Neural cell (in vitro differentiated cells): ENCODE measurements around the gene ATOSB. TPM values are rescaled to one million over a fixed set of nuclear protein-coding genes. Genes with fewer than 3 reads are reported as not detected.

Experiments used
- H2AFZ ChIP-seq: fragments of 200-600, 300-800 bp; sonication (generic), shearing (Covaris generic); 2 replicates; pipeline ENCODE4 v1.6.0; 2014; ENCODE audit warnings: low read depth, mild to moderate bottlenecking, antibody characterized with exemption, low read length, moderate library complexity
- H3F3A ChIP-seq: fragments of 200-600 bp; shearing (Covaris generic); 2 replicates; pipeline ENCODE4 v1.6.1; 2016; ENCODE audit warnings: mild to moderate bottlenecking, moderate library complexity, mixed read lengths, antibody characterized with exemption, low read length; ENCODE audit not compliant: insufficient read depth, poor library complexity, severe bottlenecking
- H3K27ac ChIP-seq: fragments of 200-600, 300-800 bp; sonication (generic), shearing (Covaris generic); 2 replicates; pipeline ENCODE4 v1.5.1; 2014; ENCODE audit warnings: mild to moderate bottlenecking, low read length, moderate library complexity
- H3K27me3 ChIP-seq: fragments of 300-800, 200-600 bp; sonication (generic), shearing (Covaris generic); 2 replicates; pipeline ENCODE4 v1.6.0; 2014; ENCODE audit warnings: mild to moderate bottlenecking, low read depth, low read length, moderate library complexity; ENCODE audit not compliant: insufficient read depth
- H3K36me3 ChIP-seq: fragments of 300-800, 200-600 bp; sonication (generic), shearing (Covaris generic); 2 replicates; pipeline ENCODE4 v1.5.1; 2014; ENCODE audit warnings: mild to moderate bottlenecking, antibody characterized with exemption, low read length, moderate library complexity; ENCODE audit not compliant: insufficient read depth
- H3K4me2 ChIP-seq: fragments of 300-800, 200-600 bp; sonication (generic), shearing (Covaris generic); 2 replicates; pipeline ENCODE4 v1.6.0; 2014; ENCODE audit warnings: mild to moderate bottlenecking, low read length
- H3K4me3 ChIP-seq: fragments of 300-800, 200-600 bp; sonication (generic), shearing (Covaris generic); 2 replicates; pipeline ENCODE4 v1.5.1; 2014; ENCODE audit warnings: mild to moderate bottlenecking, low read length, moderate library complexity
- H3K79me2 ChIP-seq: fragments of 200-600 bp; shearing (Covaris generic); replicated peaks from 2 replicates; pipeline ENCODE4 v1.6.0; 2014; ENCODE audit warnings: mild to moderate bottlenecking, low read length, moderate library complexity; ENCODE audit not compliant: insufficient read depth
- H3K9ac ChIP-seq: fragments of 300-800, 200-600 bp; sonication (generic), shearing (Covaris generic); 2 replicates; pipeline ENCODE4 v1.6.1; 2016; ENCODE audit warnings: mild to moderate bottlenecking, low read length, mixed read lengths
- H3K9me2 ChIP-seq: fragments of 200-600 bp; shearing (Covaris generic); 2 replicates; pipeline ENCODE4 v1.6.1; 2016; ENCODE audit warnings: mild to moderate bottlenecking, low read length, mixed read lengths; ENCODE audit not compliant: insufficient read depth
- H3K9me3 ChIP-seq: fragments of 200-600, 300-800 bp; sonication (generic), shearing (Covaris generic); 2 replicates; pipeline ENCODE4 v1.6.1; 2016; ENCODE audit warnings: mild to moderate bottlenecking, mixed run types, low read length, moderate library complexity, mixed read lengths
- H4K20me1 ChIP-seq: fragments of 200-600 bp; shearing (Covaris generic); 2 replicates; pipeline ENCODE4 v1.6.1; 2016; ENCODE audit warnings: mild to moderate bottlenecking, mixed run types; ENCODE audit not compliant: insufficient read depth
- EP300 ChIP-seq: fragments of 450-650 bp; conservative IDR thresholded peaks from 2 replicates; pipeline ENCODE4 v1.6.1; 2014; ENCODE audit warnings: antibody characterized with exemption, mild to moderate bottlenecking, moderate library complexity; ENCODE audit not compliant: poor library complexity, severe bottlenecking
- EZH2 ChIP-seq: fragments of 200-600, 300-800 bp; shearing (Covaris generic), sonication (generic); IDR thresholded peaks from 2 replicates; pipeline ENCODE4 v1.6.1; 2014; ENCODE audit warnings: antibody characterized with exemption, low read length, borderline replicate concordance, mild to moderate bottlenecking; ENCODE audit not compliant: insufficient read depth, poor library complexity, severe bottlenecking
- MXI1 ChIP-seq: fragments of 450-650 bp; conservative IDR thresholded peaks from 2 replicates; pipeline ENCODE4 v1.6.1; 2014; ENCODE audit warnings: antibody characterized with exemption, mild to moderate bottlenecking; ENCODE audit not compliant: poor library complexity, severe bottlenecking
- POLR2AphosphoS5 ChIP-seq: IDR thresholded peaks from 2 replicates; pipeline ENCODE4 v1.6.1; 2012
- RAD21 ChIP-seq: fragments of 450-650 bp; conservative IDR thresholded peaks from 2 replicates; pipeline ENCODE4 v1.6.1; 2014; ENCODE audit warnings: antibody characterized with exemption, mild to moderate bottlenecking, moderate library complexity
- SMC3 ChIP-seq: fragments of 450-650 bp; conservative IDR thresholded peaks from 2 replicates; pipeline ENCODE4 v1.6.1; 2014; ENCODE audit warnings: antibody characterized with exemption, mild to moderate bottlenecking, moderate library complexity; ENCODE audit not compliant: poor library complexity
- TAF1 ChIP-seq: IDR thresholded peaks from 2 replicates; pipeline ENCODE4 v1.6.1; 2012; ENCODE audit warnings: low read depth
- polyA plus RNA-seq: library from polyadenylated mRNA; depleted of rRNA; stranded (reverse); fragments of >200 nt; gene quantifications from 2 replicates; pipeline ENCODE4 v1.2.3, GENCODE V29; 2014
- TF ChIP-seq, protein P1 (sequence below): IDR thresholded peaks from 2 replicates; pipeline ENCODE4 v1.6.1; 2012; ENCODE audit warnings: borderline replicate concordance
- TF ChIP-seq, protein P2 (sequence below): fragments of 450-650 bp; IDR thresholded peaks from 2 replicates; pipeline ENCODE4 v1.5.1; 2014; ENCODE audit warnings: antibody characterized with exemption, mild to moderate bottlenecking, moderate library complexity; ENCODE audit not compliant: poor library complexity, severe bottlenecking

Gene ATOSB
- polyA plus RNA-seq, 1 donor from 2014 or later, result 28.9 TPM

DNA sequence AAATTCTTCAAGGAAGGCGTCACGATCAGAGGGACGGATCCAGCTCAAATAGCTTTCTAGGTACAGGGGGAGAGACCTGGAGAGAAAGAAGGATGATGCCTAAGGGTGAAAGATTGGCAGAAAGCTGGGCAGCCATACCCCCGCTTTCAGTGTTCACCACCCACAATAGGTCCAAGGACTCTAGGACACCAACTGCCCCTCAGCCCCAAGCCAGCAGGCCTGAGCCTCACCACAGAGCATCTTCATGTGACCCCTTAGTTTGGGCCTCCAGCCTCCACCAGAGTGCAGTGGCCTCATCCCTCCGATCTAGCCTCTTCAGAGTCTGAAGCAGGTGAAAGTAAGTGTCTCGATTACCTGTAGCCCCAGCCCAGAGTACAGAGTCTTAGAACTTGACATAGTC is 41.5 kb downstream of the ATOSB start:
- H3K79me2 ChIP-seq, result peaks cover 40% of the 10 kb centered on the region
- H3K4me2 ChIP-seq, result no peak overlapping the region
- no peak overlapping the region for H3K27ac ChIP-seq
- H2AFZ ChIP-seq, result no peak overlapping the region
- no peaks in the 10 kb centered on the region for H3K9me2 ChIP-seq
- no peak overlapping the region for H3K9ac ChIP-seq
- H3F3A ChIP-seq, result no peaks in the 10 kb centered on the region
- no peaks in the 10 kb centered on the region for H3K36me3 ChIP-seq
- H3K4me3 ChIP-seq, result no peak overlapping the region
- no peaks in the 10 kb centered on the region for H3K27me3 ChIP-seq
- H3K9me3 ChIP-seq, result no peaks in the 10 kb centered on the region
- no peak for TF ChIP-seq TAF1
- no peak for TF ChIP-seq EP300
- TF ChIP-seq SMC3, result no peak
- TF ChIP-seq, protein P1, sequence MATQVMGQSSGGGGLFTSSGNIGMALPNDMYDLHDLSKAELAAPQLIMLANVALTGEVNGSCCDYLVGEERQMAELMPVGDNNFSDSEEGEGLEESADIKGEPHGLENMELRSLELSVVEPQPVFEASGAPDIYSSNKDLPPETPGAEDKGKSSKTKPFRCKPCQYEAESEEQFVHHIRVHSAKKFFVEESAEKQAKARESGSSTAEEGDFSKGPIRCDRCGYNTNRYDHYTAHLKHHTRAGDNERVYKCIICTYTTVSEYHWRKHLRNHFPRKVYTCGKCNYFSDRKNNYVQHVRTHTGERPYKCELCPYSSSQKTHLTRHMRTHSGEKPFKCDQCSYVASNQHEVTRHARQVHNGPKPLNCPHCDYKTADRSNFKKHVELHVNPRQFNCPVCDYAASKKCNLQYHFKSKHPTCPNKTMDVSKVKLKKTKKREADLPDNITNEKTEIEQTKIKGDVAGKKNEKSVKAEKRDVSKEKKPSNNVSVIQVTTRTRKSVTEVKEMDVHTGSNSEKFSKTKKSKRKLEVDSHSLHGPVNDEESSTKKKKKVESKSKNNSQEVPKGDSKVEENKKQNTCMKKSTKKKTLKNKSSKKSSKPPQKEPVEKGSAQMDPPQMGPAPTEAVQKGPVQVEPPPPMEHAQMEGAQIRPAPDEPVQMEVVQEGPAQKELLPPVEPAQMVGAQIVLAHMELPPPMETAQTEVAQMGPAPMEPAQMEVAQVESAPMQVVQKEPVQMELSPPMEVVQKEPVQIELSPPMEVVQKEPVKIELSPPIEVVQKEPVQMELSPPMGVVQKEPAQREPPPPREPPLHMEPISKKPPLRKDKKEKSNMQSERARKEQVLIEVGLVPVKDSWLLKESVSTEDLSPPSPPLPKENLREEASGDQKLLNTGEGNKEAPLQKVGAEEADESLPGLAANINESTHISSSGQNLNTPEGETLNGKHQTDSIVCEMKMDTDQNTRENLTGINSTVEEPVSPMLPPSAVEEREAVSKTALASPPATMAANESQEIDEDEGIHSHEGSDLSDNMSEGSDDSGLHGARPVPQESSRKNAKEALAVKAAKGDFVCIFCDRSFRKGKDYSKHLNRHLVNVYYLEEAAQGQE, result no peak
- TF ChIP-seq, protein P2, sequence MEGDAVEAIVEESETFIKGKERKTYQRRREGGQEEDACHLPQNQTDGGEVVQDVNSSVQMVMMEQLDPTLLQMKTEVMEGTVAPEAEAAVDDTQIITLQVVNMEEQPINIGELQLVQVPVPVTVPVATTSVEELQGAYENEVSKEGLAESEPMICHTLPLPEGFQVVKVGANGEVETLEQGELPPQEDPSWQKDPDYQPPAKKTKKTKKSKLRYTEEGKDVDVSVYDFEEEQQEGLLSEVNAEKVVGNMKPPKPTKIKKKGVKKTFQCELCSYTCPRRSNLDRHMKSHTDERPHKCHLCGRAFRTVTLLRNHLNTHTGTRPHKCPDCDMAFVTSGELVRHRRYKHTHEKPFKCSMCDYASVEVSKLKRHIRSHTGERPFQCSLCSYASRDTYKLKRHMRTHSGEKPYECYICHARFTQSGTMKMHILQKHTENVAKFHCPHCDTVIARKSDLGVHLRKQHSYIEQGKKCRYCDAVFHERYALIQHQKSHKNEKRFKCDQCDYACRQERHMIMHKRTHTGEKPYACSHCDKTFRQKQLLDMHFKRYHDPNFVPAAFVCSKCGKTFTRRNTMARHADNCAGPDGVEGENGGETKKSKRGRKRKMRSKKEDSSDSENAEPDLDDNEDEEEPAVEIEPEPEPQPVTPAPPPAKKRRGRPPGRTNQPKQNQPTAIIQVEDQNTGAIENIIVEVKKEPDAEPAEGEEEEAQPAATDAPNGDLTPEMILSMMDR, result no peak
- no peak for TF ChIP-seq EZH2
- no peak for TF ChIP-seq MXI1
- no peak for TF ChIP-seq POLR2AphosphoS5
- TF ChIP-seq RAD21, result no peak
- peaks cover 14% of the 10 kb centered on the region for H4K20me1 ChIP-seq

DNA sequence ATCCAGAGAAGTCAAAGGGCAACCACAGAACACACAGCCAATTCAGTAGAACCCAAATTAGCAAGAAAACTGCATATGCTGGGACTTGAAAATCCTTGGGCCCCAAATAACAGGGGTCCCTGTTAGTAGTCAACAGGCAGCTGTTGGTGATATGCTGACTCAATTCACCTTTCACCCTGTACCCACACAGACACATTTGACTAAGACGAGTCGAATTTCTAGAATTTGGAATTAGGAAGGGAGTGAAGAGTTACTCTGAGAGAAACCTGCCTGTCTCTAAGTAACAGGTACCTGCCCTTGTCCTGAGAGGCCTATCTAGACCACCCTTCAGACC is 42.4 kb downstream of the ATOSB start:
- no peak for TF ChIP-seq EP300
- no peak for TF ChIP-seq MXI1
- TF ChIP-seq SMC3, result no peak
- TF ChIP-seq, protein P1, result no peak
- no peak for TF ChIP-seq POLR2AphosphoS5
- peak overlapping the region; percentile 36 for H2AFZ ChIP-seq
- peaks cover 42% of the 10 kb centered on the region for H3K79me2 ChIP-seq
- no peaks in the 10 kb centered on the region for H3K36me3 ChIP-seq
- no peaks in the 10 kb centered on the region for H3K27me3 ChIP-seq
- H3K9me2 ChIP-seq, result no peaks in the 10 kb centered on the region
- H3K4me3 ChIP-seq, result peak overlapping the region; percentile 52
- peak overlapping the region; percentile 91 for H3K27ac ChIP-seq
- H3F3A ChIP-seq, result no peaks in the 10 kb centered on the region
- H3K9ac ChIP-seq, result peak overlapping the region; percentile 57
- H4K20me1 ChIP-seq, result peaks cover 14% of the 10 kb centered on the region
- peak overlapping the region; percentile 56 for H3K4me2 ChIP-seq
- no peaks in the 10 kb centered on the region for H3K9me3 ChIP-seq
